ENCODE data around the gene ARPC1A. TPM values are rescaled to one million over a fixed set of nuclear protein-coding genes. Genes with fewer than 3 reads are reported as not detected.

The ARPC1A gene
- total RNA-seq, 1 experiment from 2014 or later = 149 TPM

Other genes with a start within 250 kb of the ARPC1A start
- gene SMURF1, start 181.8 kb upstream of the ARPC1A start, total RNA-seq (2022) = 19.9 and 20.3 TPM in 2 replicates
- gene KPNA7, start 117.8 kb upstream of the ARPC1A start, total RNA-seq (2022) = not detected in 2 replicates
- 0.33 TPM in 1 of 2 replicates, not detected in the other for gene MYH16, start 53.1 kb upstream of the ARPC1A start, total RNA-seq (2022)
- 174 and 192 TPM in 2 replicates for gene ARPC1B, start 48.8 kb downstream of the ARPC1A start, total RNA-seq (2022)
- gene PDAP1, start 82.7 kb downstream of the ARPC1A start, total RNA-seq (2022) = 155 and 200 TPM in 2 replicates
- gene BUD31, start 83.1 kb downstream of the ARPC1A start, total RNA-seq (2022) = 224 and 262 TPM in 2 replicates
- gene PTCD1, start 112.9 kb downstream of the ARPC1A start, total RNA-seq (2022) = 4.9 and 8.6 TPM in 2 replicates
- gene CPSF4, start 113.0 kb downstream of the ARPC1A start, total RNA-seq (2022) = 49.5 and 62.6 TPM in 2 replicates
- gene ATP5MF, start 140.3 kb downstream of the ARPC1A start, total RNA-seq (2022) = 417 and 442 TPM in 2 replicates
- gene ZNF789, start 147.0 kb downstream of the ARPC1A start, total RNA-seq (2022) = 15.0 and 19.9 TPM in 2 replicates
- gene ZNF394, start 174.4 kb downstream of the ARPC1A start, total RNA-seq (2022) = 17.4 and 20.6 TPM in 2 replicates
- 13.6 and 16.2 TPM in 2 replicates for gene ZKSCAN5, start 178.8 kb downstream of the ARPC1A start, total RNA-seq (2022)
- 6.1 and 7.4 TPM in 2 replicates for gene FAM200A, start 226.2 kb downstream of the ARPC1A start, total RNA-seq (2022)
- 85.2 and 89.9 TPM in 2 replicates for gene ZNF655, start 232.7 kb downstream of the ARPC1A start, total RNA-seq (2022)